ENCODE measurements around the gene RBM8A.

- TF ChIP-seq CTCF (IDR thresholded peaks at IDR 0.05) (no peak), POLR2A (IDR thresholded peaks at IDR 0.05) (no peak)
These were observed 37.9 kb upstream of the RBM8A start for GRCh38 chr1:145965119-145965744.

All from uterus (tissue), 2 donors.